Activated naive CD4-positive, alpha-beta T cell treated with anti-CD3 and anti-CD28 coated beads for 36 hours (primary cell): ENCODE measurements around the gene RNMT. TPM values are rescaled to one million over a fixed set of nuclear protein-coding genes. Genes with fewer than 3 reads are reported as not detected.
"Not testable (repeated sequence)": the region's sequence is repeated elsewhere in the genome, so short reads cannot be mapped to it uniquely, and the experiment has no call there.

Experiments
- CTCF ChIA-PET: fragments of 350-600 bp; sonication (Branson Sonifier 250); formaldehyde crosslinking; loops from one replicate; lab custom pipeline; 2021; ENCODE audit warnings: antibody characterized with exemption; lab: Charles Lee
- DNase-seq: peaks from one replicate; pipeline ENCODE4 v3.0.0-alpha.2; 2020
- H3K27ac Mint-ChIP-seq: one replicate; pipeline ENCODE4 v1.8.0; 2021; ENCODE audit warnings: mild to moderate bottlenecking, mixed read lengths
- H3K27me3 Mint-ChIP-seq: one replicate; pipeline ENCODE4 v1.8.0; 2021; ENCODE audit warnings: low read depth, mixed read lengths
- H3K36me3 Mint-ChIP-seq: one replicate; pipeline ENCODE4 v1.8.0; 2021; ENCODE audit warnings: low read depth, mixed read lengths
- H3K4me1 Mint-ChIP-seq: one replicate; pipeline ENCODE4 v1.8.0; 2021; ENCODE audit warnings: low read depth, mixed read lengths
- H3K4me3 Mint-ChIP-seq: one replicate; pipeline ENCODE4 v1.8.0; 2021; ENCODE audit warnings: mild to moderate bottlenecking, moderate library complexity, mixed read lengths
- H3K9me3 Mint-ChIP-seq: one replicate; pipeline ENCODE4 v1.8.0; 2021; ENCODE audit warnings: mixed read lengths
- intact Hi-C: fragments of 100-400 bp; cut with micrococcal nuclease; formaldehyde crosslinking; loops from one replicate; pipeline ENCODE4 v1.15.1; 2023
- total RNA-seq, 2 experiments: library from RNA; stranded (reverse); gene quantifications; one replicate each; pipeline ENCODE4 v1.2.3, GENCODE V29; 2021

RNMT gene
- total RNA-seq, 2 experiments from 2014 or later = 25.2 to 27.4 TPM

GRCh38 chr18:13751599-13751998 lies 25.1 kb downstream of the RNMT start:
- H3K4me1 Mint-ChIP-seq, H3K27ac Mint-ChIP-seq, H3K27me3 Mint-ChIP-seq, intact Hi-C loops, H3K4me3 Mint-ChIP-seq, DNase-seq, CTCF ChIA-PET, H3K9me3 Mint-ChIP-seq: not testable (repeated sequence)
- peaks cover 68% of the 10 kb centered on the region for H3K36me3 Mint-ChIP-seq

GRCh38 chr18:13756261-13756660 lies 29.8 kb downstream of the RNMT start:
- CTCF ChIA-PET = no interaction called here
- Mint-ChIP-seq H3K9me3 (no peaks in the 10 kb centered on the region), H3K36me3 (peaks cover 71% of the 10 kb centered on the region), H3K4me1 (peaks cover 2% of the 10 kb centered on the region), H3K27me3 (no peaks in the 10 kb centered on the region), H3K4me3 (no peak overlapping the region), H3K27ac (no peak overlapping the region)
- intact Hi-C loops = no loop called here
- DNase-seq = no peak

GRCh38 chr18:13756671-13757070 lies 30.2 kb downstream of the RNMT start:
- DNase-seq = no peak
- intact Hi-C loops = no loop called here
- H3K27me3 Mint-ChIP-seq = no peaks in the 10 kb centered on the region
- CTCF ChIA-PET = no interaction called here
- H3K36me3 Mint-ChIP-seq = peaks cover 71% of the 10 kb centered on the region
- H3K27ac Mint-ChIP-seq = no peak overlapping the region
- H3K4me3 Mint-ChIP-seq = no peak overlapping the region
- no peaks in the 10 kb centered on the region for H3K9me3 Mint-ChIP-seq
- H3K4me1 Mint-ChIP-seq = peaks cover 2% of the 10 kb centered on the region

GRCh38 chr18:13758622-13759021 lies 32.1 kb downstream of the RNMT start:
- H3K27ac Mint-ChIP-seq = no peak overlapping the region
- H3K36me3 Mint-ChIP-seq = peaks cover 84% of the 10 kb centered on the region
- intact Hi-C loops = no loop called here
- no peak for DNase-seq
- peaks cover 2% of the 10 kb centered on the region for H3K4me1 Mint-ChIP-seq
- no peaks in the 10 kb centered on the region for H3K27me3 Mint-ChIP-seq
- CTCF ChIA-PET = interaction anchor here (0.5 kb wide), 1 partner anchor 724 kb away, joined by 3 read pairs; no protein-coding TSS in a partner anchor
- H3K9me3 Mint-ChIP-seq = peaks cover 7% of the 10 kb centered on the region
- H3K4me3 Mint-ChIP-seq = no peak overlapping the region

GRCh38 chr18:13760047-13760446 lies 33.6 kb downstream of the RNMT start:
- Mint-ChIP-seq H3K36me3 (peaks cover 85% of the 10 kb centered on the region), H3K27ac (no peak overlapping the region), H3K27me3 (no peaks in the 10 kb centered on the region), H3K4me1 (peaks cover 2% of the 10 kb centered on the region), H3K9me3 (peaks cover 16% of the 10 kb centered on the region), H3K4me3 (no peak overlapping the region)
- intact Hi-C loops = no loop called here
- DNase-seq = no peak
- CTCF ChIA-PET = no interaction called here

GRCh38 chr18:13762690-13763439 lies 36.4 kb downstream of the RNMT start:
- CTCF ChIA-PET = interaction anchor here (0.7 kb wide), 1 partner anchor 50 kb away, joined by 3 read pairs; no protein-coding TSS in a partner anchor
- intact Hi-C loops = no loop called here
- Mint-ChIP-seq H3K9me3 (peaks cover 36% of the 10 kb centered on the region), H3K36me3 (peaks cover 63% of the 10 kb centered on the region), H3K4me1 (peaks cover 2% of the 10 kb centered on the region), H3K27me3 (no peaks in the 10 kb centered on the region), H3K27ac (no peak overlapping the region), H3K4me3 (no peak overlapping the region)
- DNase-seq = no peak

- intact Hi-C loops = no loop called here
- Mint-ChIP-seq H3K36me3 (no peaks in the 10 kb centered on the region), H3K27ac (no peak overlapping the region), H3K4me3 (no peak overlapping the region), H3K27me3 (peaks cover 7% of the 10 kb centered on the region), H3K4me1 (no peaks in the 10 kb centered on the region), H3K9me3 (peaks cover 13% of the 10 kb centered on the region)
- no peak for DNase-seq
- CTCF ChIA-PET = no interaction called here
Observed at GRCh38 chr18:13775058-13775457, 48.6 kb downstream of the RNMT start.

- DNase-seq = no peak
- CTCF ChIA-PET = no interaction called here
- intact Hi-C loops = no loop called here
- Mint-ChIP-seq H3K9me3 (peaks cover 2% of the 10 kb centered on the region), H3K36me3 (no peaks in the 10 kb centered on the region), H3K4me3 (no peak overlapping the region), H3K4me1 (no peaks in the 10 kb centered on the region), H3K27me3 (peaks cover 5% of the 10 kb centered on the region), H3K27ac (no peak overlapping the region)
Observed at GRCh38 chr18:13791181-13791580, 64.7 kb downstream of the RNMT start.

GRCh38 chr18:13793819-13794218 lies 67.3 kb downstream of the RNMT start:
- CTCF ChIA-PET = no interaction called here
- Mint-ChIP-seq H3K4me3 (no peak overlapping the region), H3K4me1 (no peaks in the 10 kb centered on the region), H3K9me3 (no peaks in the 10 kb centered on the region), H3K27ac (no peak overlapping the region), H3K27me3 (peaks cover 8% of the 10 kb centered on the region), H3K36me3 (no peaks in the 10 kb centered on the region)
- intact Hi-C loops = no loop called here
- no peak for DNase-seq

GRCh38 chr18:13796515-13796914 lies 70.0 kb downstream of the RNMT start:
- Mint-ChIP-seq H3K9me3 (no peaks in the 10 kb centered on the region), H3K36me3 (no peaks in the 10 kb centered on the region), H3K27ac (no peak overlapping the region), H3K4me1 (peaks cover 6% of the 10 kb centered on the region), H3K4me3 (no peak overlapping the region), H3K27me3 (peaks cover 20% of the 10 kb centered on the region)
- DNase-seq = no peak
- CTCF ChIA-PET = interaction anchor here (0.5 to 2.4 kb wide), 3 partner anchors 10 to 59 kb away, joined by 3 to 8 read pairs (median 5); no protein-coding TSS in a partner anchor
- intact Hi-C loops = no loop called here

GRCh38 chr18:13797157-13797611 lies 70.7 kb downstream of the RNMT start:
- DNase-seq = no peak
- Mint-ChIP-seq H3K9me3 (no peaks in the 10 kb centered on the region), H3K27ac (no peak overlapping the region), H3K4me1 (peaks cover 6% of the 10 kb centered on the region), H3K4me3 (no peak overlapping the region), H3K36me3 (no peaks in the 10 kb centered on the region), H3K27me3 (peaks cover 23% of the 10 kb centered on the region)
- CTCF ChIA-PET = interaction anchor here (0.6 to 2.4 kb wide), 2 partner anchors 10 to 16 kb away, joined by 3 to 8 read pairs; no protein-coding TSS in a partner anchor
- intact Hi-C loops = no loop called here

- H3K27me3 Mint-ChIP-seq = peaks cover 36% of the 10 kb centered on the region
- no peak for DNase-seq
Observed at GRCh38 chr18:13799396-13799795, 72.9 kb downstream of the RNMT start.

More at GRCh38 chr18:13799396-13799795, 72.9 kb downstream of the RNMT start:
- CTCF ChIA-PET = no interaction called here
- no peaks in the 10 kb centered on the region for H3K9me3 Mint-ChIP-seq
- intact Hi-C loops = no loop called here
- H3K4me3 Mint-ChIP-seq = no peak overlapping the region
- no peaks in the 10 kb centered on the region for H3K36me3 Mint-ChIP-seq
- peaks cover 6% of the 10 kb centered on the region for H3K4me1 Mint-ChIP-seq
- no peak overlapping the region for H3K27ac Mint-ChIP-seq
